ENCODE results near the gene OMP.

OMP gene

GRCh38 chr11:77147036-77147315, 44.3 kb downstream of the OMP start:
- no peak for TF ChIP-seq CTCF (conservative IDR thresholded peaks at IDR 0.05; ENCODE audit: low read length)
- H3K4me3 ChIP-seq (ENCODE audit: low read length): no peak overlapping the region
- no peak for DNase-seq (ENCODE audit: low read depth)

GRCh38 chr11:77147668-77148321, 45.2 kb downstream of the OMP start:
- no peak for DNase-seq (ENCODE audit: low read depth)
- H3K4me3 ChIP-seq (ENCODE audit: low read length): peak overlapping the region; percentile 9
- no peak for TF ChIP-seq CTCF (conservative IDR thresholded peaks at IDR 0.05; ENCODE audit: low read length)

GRCh38 chr11:77148963-77149715, 46.5 kb downstream of the OMP start:
- no peak for DNase-seq (ENCODE audit: low read depth)
- TF ChIP-seq CTCF (conservative IDR thresholded peaks at IDR 0.05; ENCODE audit: low read length): no peak
- H3K4me3 ChIP-seq (ENCODE audit: low read length): no peak overlapping the region

- no peak overlapping the region for H3K4me3 ChIP-seq (ENCODE audit: low read length)
- no peak for DNase-seq (ENCODE audit: low read depth)
- TF ChIP-seq CTCF (conservative IDR thresholded peaks at IDR 0.05; ENCODE audit: low read length): no peak
These were observed 47.2 kb downstream of the OMP start for GRCh38 chr11:77149716-77150392.

- no peak for TF ChIP-seq CTCF (conservative IDR thresholded peaks at IDR 0.05; ENCODE audit: low read length)
- DNase-seq (ENCODE audit: low read depth): no peak
- no peak overlapping the region for H3K4me3 ChIP-seq (ENCODE audit: low read length)
These were observed 48.2 kb downstream of the OMP start for GRCh38 chr11:77150836-77151235.

- no peak overlapping the region for H3K4me3 ChIP-seq (ENCODE audit: low read length)
- no peak for TF ChIP-seq CTCF (conservative IDR thresholded peaks at IDR 0.05; ENCODE audit: low read length)
- peak; percentile 9 for DNase-seq (ENCODE audit: low read depth)
These were observed 49.3 kb downstream of the OMP start for GRCh38 chr11:77151804-77152509.

All from AG10803 (cell line).